HEK293 (cell line): ENCODE results near the gene FKBP5.

Source experiments
- YY1 ChIP-seq: fragments of 450-650 bp; formaldehyde crosslinking; IDR thresholded peaks from 2 replicates; pipeline ENCODE4 v1.5.1; 2018; ENCODE audit warnings: missing biosample characterization, missing genetic modification characterization
- ZNF140 ChIP-seq: fragments of 450-650 bp; formaldehyde crosslinking; IDR thresholded peaks from 2 replicates; pipeline ENCODE4 v1.5.1; 2016; ENCODE audit warnings: missing biosample characterization, missing genetic modification characterization
- ZNF561 ChIP-seq: fragments of 450-650 bp; IDR thresholded peaks from 2 replicates; pipeline ENCODE4 v1.5.1; 2018; ENCODE audit warnings: missing biosample characterization, missing genetic modification characterization, borderline replicate concordance
- TF ChIP-seq, protein P1 (sequence below): fragments of 450-650 bp; formaldehyde crosslinking; IDR thresholded peaks from 2 replicates; pipeline ENCODE4 v1.5.1; 2016; ENCODE audit warnings: missing biosample characterization, missing genetic modification characterization
- TF ChIP-seq, protein P2 (sequence below): fragments of 450-650 bp; formaldehyde crosslinking; IDR thresholded peaks from 2 replicates; pipeline ENCODE4 v1.5.1; 2016; ENCODE audit warnings: missing biosample characterization, missing genetic modification characterization
- TF ChIP-seq, protein P3 (sequence below): fragments of 450-650 bp; formaldehyde crosslinking; IDR thresholded peaks from 2 replicates; pipeline ENCODE4 v1.5.1; 2016; ENCODE audit warnings: missing biosample characterization, missing genetic modification characterization

GRCh38 chr6:35589201-35589739 is 99.4 kb downstream of the FKBP5 start:
- TF ChIP-seq ZNF561 (tag by site-specific recombination) (no peak), YY1 (tag by site-specific recombination) (no peak), ZNF140 (no peak)
- TF ChIP-seq, protein P1, sequence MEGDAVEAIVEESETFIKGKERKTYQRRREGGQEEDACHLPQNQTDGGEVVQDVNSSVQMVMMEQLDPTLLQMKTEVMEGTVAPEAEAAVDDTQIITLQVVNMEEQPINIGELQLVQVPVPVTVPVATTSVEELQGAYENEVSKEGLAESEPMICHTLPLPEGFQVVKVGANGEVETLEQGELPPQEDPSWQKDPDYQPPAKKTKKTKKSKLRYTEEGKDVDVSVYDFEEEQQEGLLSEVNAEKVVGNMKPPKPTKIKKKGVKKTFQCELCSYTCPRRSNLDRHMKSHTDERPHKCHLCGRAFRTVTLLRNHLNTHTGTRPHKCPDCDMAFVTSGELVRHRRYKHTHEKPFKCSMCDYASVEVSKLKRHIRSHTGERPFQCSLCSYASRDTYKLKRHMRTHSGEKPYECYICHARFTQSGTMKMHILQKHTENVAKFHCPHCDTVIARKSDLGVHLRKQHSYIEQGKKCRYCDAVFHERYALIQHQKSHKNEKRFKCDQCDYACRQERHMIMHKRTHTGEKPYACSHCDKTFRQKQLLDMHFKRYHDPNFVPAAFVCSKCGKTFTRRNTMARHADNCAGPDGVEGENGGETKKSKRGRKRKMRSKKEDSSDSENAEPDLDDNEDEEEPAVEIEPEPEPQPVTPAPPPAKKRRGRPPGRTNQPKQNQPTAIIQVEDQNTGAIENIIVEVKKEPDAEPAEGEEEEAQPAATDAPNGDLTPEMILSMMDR (tag by site-specific recombination), result no peak
- TF ChIP-seq, protein P2, sequence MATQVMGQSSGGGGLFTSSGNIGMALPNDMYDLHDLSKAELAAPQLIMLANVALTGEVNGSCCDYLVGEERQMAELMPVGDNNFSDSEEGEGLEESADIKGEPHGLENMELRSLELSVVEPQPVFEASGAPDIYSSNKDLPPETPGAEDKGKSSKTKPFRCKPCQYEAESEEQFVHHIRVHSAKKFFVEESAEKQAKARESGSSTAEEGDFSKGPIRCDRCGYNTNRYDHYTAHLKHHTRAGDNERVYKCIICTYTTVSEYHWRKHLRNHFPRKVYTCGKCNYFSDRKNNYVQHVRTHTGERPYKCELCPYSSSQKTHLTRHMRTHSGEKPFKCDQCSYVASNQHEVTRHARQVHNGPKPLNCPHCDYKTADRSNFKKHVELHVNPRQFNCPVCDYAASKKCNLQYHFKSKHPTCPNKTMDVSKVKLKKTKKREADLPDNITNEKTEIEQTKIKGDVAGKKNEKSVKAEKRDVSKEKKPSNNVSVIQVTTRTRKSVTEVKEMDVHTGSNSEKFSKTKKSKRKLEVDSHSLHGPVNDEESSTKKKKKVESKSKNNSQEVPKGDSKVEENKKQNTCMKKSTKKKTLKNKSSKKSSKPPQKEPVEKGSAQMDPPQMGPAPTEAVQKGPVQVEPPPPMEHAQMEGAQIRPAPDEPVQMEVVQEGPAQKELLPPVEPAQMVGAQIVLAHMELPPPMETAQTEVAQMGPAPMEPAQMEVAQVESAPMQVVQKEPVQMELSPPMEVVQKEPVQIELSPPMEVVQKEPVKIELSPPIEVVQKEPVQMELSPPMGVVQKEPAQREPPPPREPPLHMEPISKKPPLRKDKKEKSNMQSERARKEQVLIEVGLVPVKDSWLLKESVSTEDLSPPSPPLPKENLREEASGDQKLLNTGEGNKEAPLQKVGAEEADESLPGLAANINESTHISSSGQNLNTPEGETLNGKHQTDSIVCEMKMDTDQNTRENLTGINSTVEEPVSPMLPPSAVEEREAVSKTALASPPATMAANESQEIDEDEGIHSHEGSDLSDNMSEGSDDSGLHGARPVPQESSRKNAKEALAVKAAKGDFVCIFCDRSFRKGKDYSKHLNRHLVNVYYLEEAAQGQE (tag by site-specific recombination), result no peak
- TF ChIP-seq, protein P3, sequence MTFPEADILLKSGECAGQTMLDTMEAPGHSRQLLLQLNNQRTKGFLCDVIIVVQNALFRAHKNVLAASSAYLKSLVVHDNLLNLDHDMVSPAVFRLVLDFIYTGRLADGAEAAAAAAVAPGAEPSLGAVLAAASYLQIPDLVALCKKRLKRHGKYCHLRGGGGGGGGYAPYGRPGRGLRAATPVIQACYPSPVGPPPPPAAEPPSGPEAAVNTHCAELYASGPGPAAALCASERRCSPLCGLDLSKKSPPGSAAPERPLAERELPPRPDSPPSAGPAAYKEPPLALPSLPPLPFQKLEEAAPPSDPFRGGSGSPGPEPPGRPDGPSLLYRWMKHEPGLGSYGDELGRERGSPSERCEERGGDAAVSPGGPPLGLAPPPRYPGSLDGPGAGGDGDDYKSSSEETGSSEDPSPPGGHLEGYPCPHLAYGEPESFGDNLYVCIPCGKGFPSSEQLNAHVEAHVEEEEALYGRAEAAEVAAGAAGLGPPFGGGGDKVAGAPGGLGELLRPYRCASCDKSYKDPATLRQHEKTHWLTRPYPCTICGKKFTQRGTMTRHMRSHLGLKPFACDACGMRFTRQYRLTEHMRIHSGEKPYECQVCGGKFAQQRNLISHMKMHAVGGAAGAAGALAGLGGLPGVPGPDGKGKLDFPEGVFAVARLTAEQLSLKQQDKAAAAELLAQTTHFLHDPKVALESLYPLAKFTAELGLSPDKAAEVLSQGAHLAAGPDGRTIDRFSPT (tag by site-specific recombination), result no peak
